Prostate gland (tissue), 2 donors: ENCODE measurements around the gene UBE3D.
A peak's percentile ranks its signal among the peaks of the same experiment; 100 is the strongest.

Experiments
- POLR2A ChIP-seq: fragments of 450-650 bp; IDR thresholded peaks from one replicate; pipeline ENCODE4 v1.6.1; 2016; ENCODE audit warnings: antibody characterized with exemption, mild to moderate bottlenecking
- TF ChIP-seq, protein P1 (sequence below), 4 experiments: fragments of 200-600 bp in 2 of 4; fragments of 450-650 bp in 2 of 4; sonication (generic) in 2 of 4; IDR thresholded peaks; 1 replicate in 3 of 4; 2 replicates in 1 of 4; pipeline ENCODE4 v1.5.1; 2016 to 2019; ENCODE audit warnings: antibody characterized with exemption in 4 of 4, mild to moderate bottlenecking in 2 of 4, moderate library complexity in 2 of 4

DNA sequence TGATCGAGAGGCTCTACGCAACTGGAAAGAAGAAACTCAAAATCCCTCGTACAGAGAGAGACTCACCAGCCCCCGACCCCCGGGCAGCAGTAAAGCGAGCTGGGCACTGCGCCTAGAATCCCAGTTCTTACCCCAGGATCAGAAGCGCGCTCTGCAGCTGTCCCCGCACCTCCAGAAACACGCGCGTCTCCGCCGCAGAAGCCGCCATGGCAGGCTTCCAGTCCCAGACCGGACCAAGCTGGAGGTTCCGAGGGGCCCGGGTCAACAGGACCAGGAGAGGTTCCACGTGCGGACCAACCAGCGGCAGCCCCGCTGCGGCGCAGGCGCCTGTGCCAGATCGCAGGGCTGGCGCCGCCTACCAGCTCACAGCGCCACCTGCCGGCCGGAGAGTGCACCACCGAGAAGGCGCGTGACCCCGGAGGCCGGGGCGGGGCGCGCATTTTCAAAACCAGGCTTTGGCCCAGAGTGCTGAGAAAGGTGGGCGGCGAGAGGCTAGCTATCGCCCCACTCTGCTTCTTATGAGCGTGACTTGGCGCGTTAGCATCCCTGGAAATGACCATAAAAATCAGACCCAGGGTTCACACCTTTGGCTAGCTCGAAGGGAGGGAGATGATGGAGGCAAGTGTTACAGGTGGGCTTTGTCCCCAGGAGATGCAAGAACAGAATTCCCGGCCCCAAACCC lies at the start of gene UBE3D:
- TF ChIP-seq, protein P1, sequence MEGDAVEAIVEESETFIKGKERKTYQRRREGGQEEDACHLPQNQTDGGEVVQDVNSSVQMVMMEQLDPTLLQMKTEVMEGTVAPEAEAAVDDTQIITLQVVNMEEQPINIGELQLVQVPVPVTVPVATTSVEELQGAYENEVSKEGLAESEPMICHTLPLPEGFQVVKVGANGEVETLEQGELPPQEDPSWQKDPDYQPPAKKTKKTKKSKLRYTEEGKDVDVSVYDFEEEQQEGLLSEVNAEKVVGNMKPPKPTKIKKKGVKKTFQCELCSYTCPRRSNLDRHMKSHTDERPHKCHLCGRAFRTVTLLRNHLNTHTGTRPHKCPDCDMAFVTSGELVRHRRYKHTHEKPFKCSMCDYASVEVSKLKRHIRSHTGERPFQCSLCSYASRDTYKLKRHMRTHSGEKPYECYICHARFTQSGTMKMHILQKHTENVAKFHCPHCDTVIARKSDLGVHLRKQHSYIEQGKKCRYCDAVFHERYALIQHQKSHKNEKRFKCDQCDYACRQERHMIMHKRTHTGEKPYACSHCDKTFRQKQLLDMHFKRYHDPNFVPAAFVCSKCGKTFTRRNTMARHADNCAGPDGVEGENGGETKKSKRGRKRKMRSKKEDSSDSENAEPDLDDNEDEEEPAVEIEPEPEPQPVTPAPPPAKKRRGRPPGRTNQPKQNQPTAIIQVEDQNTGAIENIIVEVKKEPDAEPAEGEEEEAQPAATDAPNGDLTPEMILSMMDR (IDR thresholded peaks at IDR 0.05) = peak; percentile 95 to 98 (median 98)
- TF ChIP-seq POLR2A = no peak
